ENCODE data around the gene ELAVL3. TPM values are rescaled to one million over a fixed set of nuclear protein-coding genes. Genes with fewer than 3 reads are reported as not detected.

Gene ELAVL3
- total RNA-seq, 2 donors from 2014 or later: not detected

DNA sequence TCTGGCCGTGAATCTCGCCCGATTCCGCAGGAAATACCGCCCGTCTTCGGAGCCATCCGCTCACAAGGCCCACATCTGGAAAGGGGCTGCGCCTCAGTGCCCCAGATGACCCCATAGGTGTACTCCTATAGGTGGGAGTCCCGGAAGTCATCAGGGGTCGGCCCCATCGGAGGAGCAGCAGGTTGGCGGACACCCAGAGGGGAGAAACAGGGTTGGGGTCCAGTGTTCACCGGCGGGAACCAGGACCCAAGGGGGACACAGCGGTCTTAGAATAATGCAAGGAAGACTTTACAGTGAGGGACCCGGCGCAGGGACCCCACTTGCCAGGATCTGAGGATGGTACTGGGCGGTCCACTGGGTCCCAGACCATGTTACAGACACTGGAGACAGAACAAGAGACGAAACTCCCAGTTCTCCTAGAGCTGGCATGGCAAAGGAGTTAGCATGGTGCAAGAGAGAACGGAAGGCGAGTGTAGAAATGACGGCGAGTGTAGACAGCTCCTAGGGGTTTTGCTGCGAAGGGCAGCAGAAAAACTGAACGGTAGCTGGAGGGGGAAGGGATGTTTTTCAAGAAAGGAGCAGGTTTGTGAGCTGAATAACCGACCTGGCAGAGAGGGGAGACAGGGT, 57.6 kb downstream of the ELAVL3 start:
- Histone ChIP-seq H3K4me3 (no peak overlapping the region), H3K9me3 (no peaks in the 10 kb centered on the region), H3K36me3 (replicated peaks in 1 of 2; ENCODE audit: insufficient read depth in 1 of 2, low read depth in 2 of 2) (no peaks in the 10 kb centered on the region), H3K27me3 (no peaks in the 10 kb centered on the region), H3K4me1 (peaks cover 44% of the 10 kb centered on the region), H3K27ac (no peak overlapping the region)
- 59 to 70% methylated on average over 19 to 25 of the region's 27 CpGs for WGBS, 2 donors
- TF ChIP-seq, protein P1, sequence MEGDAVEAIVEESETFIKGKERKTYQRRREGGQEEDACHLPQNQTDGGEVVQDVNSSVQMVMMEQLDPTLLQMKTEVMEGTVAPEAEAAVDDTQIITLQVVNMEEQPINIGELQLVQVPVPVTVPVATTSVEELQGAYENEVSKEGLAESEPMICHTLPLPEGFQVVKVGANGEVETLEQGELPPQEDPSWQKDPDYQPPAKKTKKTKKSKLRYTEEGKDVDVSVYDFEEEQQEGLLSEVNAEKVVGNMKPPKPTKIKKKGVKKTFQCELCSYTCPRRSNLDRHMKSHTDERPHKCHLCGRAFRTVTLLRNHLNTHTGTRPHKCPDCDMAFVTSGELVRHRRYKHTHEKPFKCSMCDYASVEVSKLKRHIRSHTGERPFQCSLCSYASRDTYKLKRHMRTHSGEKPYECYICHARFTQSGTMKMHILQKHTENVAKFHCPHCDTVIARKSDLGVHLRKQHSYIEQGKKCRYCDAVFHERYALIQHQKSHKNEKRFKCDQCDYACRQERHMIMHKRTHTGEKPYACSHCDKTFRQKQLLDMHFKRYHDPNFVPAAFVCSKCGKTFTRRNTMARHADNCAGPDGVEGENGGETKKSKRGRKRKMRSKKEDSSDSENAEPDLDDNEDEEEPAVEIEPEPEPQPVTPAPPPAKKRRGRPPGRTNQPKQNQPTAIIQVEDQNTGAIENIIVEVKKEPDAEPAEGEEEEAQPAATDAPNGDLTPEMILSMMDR (IDR thresholded peaks at IDR 0.05): no peak
- TF ChIP-seq POLR2A (IDR thresholded peaks at IDR 0.05): no peak
- DNase-seq (no peak), ATAC-seq (no peak)
- intact Hi-C loops (cut with DNase I): no loop called here

DNA sequence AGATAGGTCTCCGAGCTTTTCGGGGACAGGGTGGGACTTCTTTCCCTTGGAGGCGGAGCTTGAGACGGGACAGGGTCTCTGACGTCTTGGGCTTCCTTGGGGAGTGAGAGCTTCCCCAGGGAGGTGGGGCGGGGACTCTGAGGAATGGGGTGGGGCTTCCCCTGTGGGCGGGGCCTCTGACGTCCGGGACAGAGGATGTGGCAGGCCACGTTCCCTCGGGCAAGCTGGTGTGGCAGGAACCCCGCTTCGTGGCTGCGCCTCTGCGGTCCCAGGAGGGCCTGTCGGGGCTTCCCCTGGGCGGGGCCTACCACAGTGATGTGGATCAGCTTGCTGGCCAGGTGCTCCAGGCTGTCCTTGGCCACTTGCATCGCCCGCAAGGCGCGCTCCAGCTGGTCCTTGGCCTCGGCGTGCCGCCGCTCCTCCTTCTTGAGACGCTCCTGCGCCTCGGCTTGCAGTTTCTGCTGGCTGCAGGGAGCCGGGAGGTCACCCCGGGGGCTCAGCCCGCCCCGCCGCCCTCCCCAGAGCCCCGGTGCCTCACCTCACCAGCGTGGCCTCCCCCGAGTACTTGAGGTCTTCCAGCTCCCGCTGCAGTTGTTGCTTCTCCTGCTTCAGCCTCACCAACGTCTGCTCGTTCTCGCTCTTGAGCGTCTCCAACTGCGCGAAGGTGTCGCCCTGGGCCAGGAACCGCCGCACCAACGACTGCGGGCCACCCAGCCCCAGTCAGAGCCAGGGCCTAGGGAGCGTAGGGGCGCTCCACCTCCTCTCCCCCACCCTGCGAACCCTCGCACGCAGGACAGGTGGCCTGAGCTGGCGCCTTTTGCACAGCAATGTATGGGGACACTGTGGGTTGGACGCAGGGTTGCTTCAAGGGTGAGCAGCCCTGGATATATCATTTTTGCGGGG, 58.4 kb downstream of the ELAVL3 start:
- DNase-seq (peak; percentile 78 to 86 (median 82)), ATAC-seq (peak; percentile 49)
- TF ChIP-seq, protein P1 (IDR thresholded peaks at IDR 0.05): no peak
- peak in 2 of 3 donors; percentile 19 to 43 for TF ChIP-seq POLR2A (IDR thresholded peaks at IDR 0.05)
- no peaks in the 10 kb centered on the region for H3K9me3 ChIP-seq
- WGBS, 2 donors: 19 to 50% methylated on average over 1 to 52 of the region's 56 CpGs
- H3K4me1 ChIP-seq: peaks cover 44% of the 10 kb centered on the region
- H3K27me3 ChIP-seq: no peaks in the 10 kb centered on the region
- no peaks in the 10 kb centered on the region for H3K36me3 ChIP-seq (replicated peaks in 1 of 2; ENCODE audit: insufficient read depth in 1 of 2, low read depth in 2 of 2)
- peak overlapping the region in 2 of 4 donors; percentile 46 to 50 for H3K27ac ChIP-seq
- intact Hi-C loops (cut with DNase I): no loop called here
- no peak overlapping the region for H3K4me3 ChIP-seq

DNA sequence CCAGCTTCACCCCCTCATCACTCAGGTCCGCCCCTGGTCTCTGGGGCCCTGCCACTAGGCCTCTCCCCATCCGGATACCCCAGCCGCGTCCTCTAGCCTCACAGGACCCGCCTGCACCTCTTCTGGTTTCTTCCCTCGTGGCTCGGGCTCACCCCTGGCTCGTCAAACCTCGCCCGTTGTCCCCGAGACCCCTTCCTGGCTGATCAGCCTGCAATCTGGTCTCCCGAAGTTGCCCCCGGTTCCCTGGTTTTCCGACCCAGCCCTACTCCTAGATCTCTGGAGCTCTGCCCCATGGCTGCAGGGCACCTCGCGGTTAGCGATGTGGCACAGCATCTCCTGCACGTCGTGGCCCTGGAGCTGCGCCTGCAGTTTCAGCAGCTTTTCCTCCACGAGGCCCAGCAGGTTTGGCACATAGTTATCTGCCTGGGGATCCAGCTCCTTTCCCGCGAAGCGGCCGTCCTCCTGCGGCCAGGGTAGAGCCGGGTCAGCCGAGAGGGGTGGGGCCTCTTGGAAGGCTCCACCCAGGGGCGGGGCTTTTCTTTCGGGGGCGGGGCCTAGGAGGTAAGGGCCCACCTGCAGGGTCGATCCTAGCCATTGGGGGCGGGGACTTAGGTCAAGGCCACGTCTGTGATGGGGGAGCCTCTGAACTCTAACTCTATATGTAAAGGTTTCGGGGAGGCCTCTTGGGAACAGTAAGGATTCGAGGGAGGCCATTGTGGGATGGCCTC, 59.3 kb downstream of the ELAVL3 start:
- no peaks in the 10 kb centered on the region for H3K9me3 ChIP-seq
- DNase-seq (peak; percentile 22 to 50 (median 38)), ATAC-seq (peak; percentile 8)
- no peaks in the 10 kb centered on the region for H3K27me3 ChIP-seq
- peaks cover 44% of the 10 kb centered on the region for H3K4me1 ChIP-seq
- WGBS, 2 donors: 29 to 65% methylated on average over 21 to 34 of the region's 36 CpGs
- intact Hi-C loops (cut with DNase I): no loop called here
- H3K4me3 ChIP-seq: no peak overlapping the region
- no peak for TF ChIP-seq POLR2A (IDR thresholded peaks at IDR 0.05)
- TF ChIP-seq, protein P1 (IDR thresholded peaks at IDR 0.05): no peak
- H3K36me3 ChIP-seq (replicated peaks in 1 of 2; ENCODE audit: insufficient read depth in 1 of 2, low read depth in 2 of 2): no peaks in the 10 kb centered on the region
- H3K27ac ChIP-seq: peak overlapping the region in 2 of 4 donors; percentile 46 to 50

DNA sequence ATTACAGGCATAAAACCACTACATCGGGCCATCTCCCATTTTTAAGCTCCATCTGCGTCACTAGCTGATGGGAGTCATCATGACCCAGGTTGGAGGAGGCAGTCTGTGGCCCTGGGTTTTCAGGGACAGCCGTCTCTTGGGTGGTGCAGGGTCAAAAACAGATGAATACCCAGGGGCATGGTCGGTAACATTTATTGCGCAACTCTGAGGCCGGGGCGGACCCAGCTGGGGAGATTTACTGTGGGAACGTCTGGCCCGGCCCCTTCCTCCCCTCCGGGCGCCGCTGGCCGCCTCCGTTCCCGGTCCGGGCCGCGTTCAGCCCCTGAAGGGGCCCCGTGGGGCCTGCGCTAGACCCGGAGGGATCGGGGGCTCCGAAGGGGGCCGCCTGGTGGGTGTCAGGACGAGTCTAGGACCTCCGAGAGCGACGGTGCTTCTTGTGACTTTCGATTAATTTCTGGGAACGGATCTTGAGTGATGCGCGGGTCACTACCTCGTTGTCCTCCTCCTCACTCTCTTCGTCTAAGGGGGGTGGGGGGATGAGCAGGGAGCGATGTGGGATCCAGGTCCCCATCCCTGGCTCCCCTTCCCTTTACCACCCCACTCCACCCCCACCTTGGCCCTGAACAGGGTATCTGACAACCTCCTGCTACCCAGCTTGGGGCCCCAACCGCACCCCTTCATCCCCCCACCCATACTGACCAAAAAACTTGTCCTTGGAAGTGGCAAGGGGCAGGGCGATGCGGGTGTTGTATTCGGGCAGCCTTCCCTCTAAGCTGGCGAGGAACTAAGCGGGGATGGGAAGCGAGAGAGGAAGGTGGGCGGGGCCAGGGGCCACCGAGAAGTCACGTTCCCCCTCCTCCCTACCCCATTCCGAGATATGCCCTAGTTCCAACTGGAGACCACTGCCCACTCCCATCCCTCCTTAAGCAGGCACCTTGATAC, 60.1 kb downstream of the ELAVL3 start:
- TF ChIP-seq, protein P1 (IDR thresholded peaks at IDR 0.05): no peak
- TF ChIP-seq POLR2A (IDR thresholded peaks at IDR 0.05): no peak
- Histone ChIP-seq H3K27me3 (no peaks in the 10 kb centered on the region), H3K9me3 (no peaks in the 10 kb centered on the region), H3K27ac (no peak overlapping the region), H3K36me3 (replicated peaks in 1 of 2; ENCODE audit: insufficient read depth in 1 of 2, low read depth in 2 of 2) (no peaks in the 10 kb centered on the region), H3K4me3 (no peak overlapping the region), H3K4me1 (peaks cover 44% of the 10 kb centered on the region)
- peak in 3 of 4 donors; percentile 16 to 33 (median 29) for DNase-seq
- no peak for ATAC-seq
- intact Hi-C loops (cut with DNase I): no loop called here
- WGBS, 2 donors: 29 to 60% methylated on average over 18 to 45 of the region's 46 CpGs
